DMS114 treated with DMSO at 0.1 percent for 48 hours (cell line): ENCODE data around the gene ABHD17C.

ENCODE experiments used
- DNase-seq: peaks from one replicate; lab custom pipeline; 2025; ENCODE audit not compliant: unreplicated experiment; lab: John Stamatoyannopoulos, UW

ABHD17C gene

GRCh38 chr15:80689294-80689693, 5.8 kb upstream of the ABHD17C start:
- no peak for DNase-seq

DNA sequence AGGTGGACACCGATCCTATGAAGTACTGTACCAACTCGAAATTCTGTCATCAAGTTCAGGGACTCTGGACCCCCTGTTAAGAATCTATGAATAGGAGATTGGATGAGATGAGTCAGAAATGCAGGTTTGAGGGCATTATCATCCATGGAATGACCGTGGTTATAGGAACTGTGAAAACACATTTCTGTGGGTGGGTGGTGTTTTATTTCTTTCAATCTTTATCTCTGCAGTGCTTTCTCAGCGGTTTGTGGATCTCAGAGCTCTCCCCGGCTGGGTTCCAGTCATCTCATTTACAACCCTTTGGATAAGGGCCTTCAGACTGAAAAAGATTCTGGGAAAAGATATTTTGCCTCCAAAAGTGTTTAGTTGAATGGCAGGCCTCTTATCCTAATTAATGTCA, 5.4 kb upstream of the ABHD17C start:
- DNase-seq = no peak

DNA sequence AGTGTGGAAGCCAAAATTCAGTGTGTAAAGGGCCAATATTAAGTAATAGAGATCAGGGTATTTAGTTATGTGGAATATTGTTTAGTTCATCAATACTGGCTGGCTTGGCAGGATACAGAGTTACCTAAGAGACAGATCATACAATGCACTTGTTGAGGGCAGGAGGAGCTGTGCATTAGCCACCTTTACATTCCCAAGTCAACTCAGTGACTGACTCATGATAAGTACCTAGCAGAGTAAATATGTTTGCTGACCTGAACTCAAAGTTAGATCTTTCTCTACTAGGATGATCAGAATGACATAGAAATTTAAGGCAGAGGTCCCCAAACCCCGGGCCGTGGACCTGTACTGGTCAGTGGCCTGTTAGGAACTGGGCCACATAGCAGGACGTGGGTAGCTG, 3.5 kb upstream of the ABHD17C start:
- no peak for DNase-seq

DNA sequence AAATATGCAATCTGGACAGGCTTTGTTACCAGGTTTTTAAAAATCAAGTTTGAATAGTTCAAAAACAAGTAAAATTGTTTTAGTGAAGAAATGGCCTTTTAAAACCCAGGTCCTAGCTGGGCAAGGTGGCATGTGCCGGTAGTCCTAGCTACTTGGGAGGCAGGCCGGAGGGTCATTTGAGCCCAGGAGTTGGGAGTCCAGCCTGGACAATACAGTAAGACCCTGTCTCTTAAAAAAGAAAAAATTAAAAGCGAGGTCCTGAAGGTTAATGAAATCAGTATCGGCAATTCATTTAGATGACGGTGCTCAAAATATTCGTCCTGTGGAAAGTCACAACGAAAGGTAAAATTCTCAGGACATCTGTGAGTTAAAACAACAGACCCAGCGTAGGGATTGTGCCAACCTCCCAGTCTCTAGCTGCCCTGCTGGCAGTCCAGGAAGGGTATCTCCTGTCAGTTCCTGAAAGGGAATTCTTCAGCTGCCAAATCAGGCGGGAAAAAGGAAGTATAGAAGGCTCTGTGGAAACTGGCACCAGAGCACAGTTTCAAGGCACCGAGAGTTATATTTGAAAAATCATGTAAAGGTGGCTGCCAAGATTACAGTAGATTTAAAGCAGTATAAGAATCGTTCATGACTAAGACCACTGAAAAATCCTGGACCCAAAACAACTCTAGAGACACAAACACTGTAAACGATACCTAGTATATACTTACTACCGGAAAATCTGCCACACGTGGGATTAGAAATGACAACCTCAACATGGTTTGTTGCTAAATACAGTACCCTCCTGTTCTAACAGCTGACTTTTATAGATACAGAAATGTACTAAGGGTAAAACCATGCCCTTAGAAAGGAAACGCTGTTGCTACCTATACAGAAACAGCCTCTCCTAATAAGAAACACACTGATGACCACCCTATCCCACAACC, 1.2 kb upstream of the ABHD17C start:
- peak; percentile 35 for DNase-seq

DNA sequence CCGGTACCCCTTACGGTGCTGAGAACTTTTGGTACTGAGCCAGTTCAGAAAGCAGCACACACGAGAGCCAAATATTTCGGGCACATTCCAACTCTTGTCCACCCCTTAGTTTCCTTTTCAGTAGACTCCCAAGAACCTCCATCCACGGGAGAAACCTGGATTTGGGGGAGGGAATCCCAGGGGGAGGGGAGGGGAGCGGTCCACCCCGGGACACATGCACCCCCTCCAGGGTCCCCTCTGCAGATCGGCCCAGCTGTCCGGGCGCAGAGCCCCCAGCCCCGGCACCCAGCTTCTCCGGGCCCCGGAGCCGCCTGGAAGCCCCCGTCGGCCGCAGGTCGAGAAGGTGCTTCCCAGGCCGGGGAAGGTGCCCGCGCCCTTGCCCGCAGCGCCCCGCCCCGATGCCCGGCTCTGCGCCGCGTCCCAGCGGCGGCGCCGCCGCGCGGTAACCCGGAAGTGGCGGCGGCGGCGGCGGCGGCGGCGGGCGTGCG, 455 bp upstream of the ABHD17C start:
- DNase-seq = no peak

DNA sequence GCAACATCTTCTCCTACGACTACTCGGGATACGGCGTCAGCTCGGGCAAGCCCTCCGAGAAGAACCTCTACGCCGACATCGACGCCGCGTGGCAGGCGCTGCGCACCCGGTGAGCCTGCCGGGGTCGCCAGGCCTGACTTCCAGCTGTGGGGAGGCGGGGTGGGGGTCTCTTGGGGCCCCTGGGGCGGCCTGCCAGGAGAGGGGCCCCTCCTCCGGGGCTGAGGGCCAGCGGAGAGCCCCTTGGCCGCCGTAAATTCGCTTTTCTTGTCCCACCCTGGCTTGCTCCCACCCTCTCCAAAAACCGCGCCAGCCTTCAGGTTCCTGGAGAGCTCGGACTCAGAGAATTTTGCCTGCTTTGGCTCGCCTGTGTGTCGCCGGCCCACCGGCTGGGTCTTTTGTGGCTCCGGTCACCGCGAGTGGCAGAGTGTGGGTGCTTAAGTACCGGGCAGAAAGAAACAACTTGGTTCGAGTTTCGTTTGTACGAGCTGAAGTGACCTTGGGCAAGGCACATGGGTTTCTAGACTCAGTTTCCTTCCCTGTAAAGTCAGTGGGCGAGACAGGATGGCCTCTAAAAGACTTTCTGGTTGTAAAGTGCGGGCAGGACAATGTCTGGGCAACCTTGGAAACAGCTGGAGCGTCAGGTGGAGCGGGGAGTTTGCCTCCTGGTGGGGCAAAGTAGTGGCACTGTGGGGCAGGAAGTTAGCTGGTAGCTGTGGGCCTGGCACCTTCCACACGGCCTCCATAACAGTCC, 976 bp downstream of the ABHD17C start:
- peak; percentile 46 for DNase-seq

DNA sequence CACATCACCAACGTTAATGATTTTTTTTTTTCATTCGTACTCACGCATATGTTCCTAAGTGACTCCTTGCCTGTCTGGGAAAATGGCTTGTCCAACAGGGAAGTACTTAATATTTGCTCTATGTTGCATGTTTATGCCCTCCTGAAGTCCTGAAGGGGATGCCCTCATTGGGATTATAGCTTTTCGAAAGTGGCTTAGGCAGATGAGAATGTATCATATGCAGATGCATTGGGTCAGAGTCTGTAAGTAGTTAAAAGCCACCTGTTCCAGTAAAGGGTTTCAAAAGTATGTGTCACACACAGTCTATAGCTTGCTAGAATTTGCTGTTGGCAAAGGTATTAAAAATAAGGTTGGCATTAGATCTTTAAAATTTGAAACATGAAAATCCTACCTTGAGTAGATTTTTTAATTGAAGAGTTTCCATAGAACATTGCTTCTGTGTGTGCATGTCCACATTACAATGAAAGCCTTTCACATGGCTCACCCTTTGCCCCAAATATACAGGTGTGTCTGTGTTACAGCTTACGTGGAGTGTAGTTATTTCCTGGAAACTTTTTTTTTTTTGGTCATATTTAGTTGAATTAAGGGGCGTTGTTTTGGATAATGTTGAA, 2.1 kb downstream of the ABHD17C start:
- no peak for DNase-seq

DNA sequence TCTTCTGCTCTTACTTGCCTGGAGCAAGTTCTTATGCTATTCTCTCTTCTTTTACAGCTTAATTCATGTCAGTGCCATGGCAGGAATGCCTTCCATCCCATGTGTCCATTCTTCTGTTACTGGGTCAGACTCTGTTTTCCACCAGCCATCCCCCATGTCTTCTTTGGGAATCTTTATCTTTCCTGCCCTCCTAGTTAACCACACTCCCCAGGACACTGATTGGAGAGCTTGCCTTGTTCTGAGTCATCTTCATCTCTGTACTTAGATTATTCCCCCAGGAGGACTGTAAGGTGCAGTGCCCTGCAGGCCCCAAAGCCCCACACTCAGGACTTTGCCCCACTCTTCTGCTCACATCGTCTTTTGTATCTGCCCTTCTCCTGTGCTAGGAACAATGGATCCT, 3.6 kb downstream of the ABHD17C start:
- DNase-seq = no peak

DNA sequence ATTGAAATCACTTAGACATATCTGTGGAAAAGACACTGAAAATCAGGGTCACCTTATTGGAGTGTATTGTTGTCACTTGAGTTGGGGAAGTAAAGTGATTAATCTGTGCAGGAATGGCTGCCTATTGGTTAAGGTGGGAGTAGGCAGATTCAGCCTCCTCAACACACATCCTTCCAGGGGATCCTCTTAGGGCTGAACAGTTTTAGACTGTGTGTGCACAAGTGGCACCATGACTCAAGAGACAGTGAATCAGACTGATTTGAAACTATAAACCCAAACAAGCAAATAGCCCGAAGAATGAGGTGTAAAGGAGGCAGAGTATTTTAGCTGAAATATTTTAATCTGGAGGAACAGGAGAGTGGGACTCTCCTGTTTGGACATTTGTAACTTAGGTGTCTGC, 4.9 kb downstream of the ABHD17C start:
- DNase-seq = no peak

- no peak for DNase-seq
These were observed 6.7 kb downstream of the ABHD17C start for GRCh38 chr15:80701676-80702311.

- no peak for DNase-seq
These were observed 8.0 kb downstream of the ABHD17C start for GRCh38 chr15:80703081-80703480.

DNA sequence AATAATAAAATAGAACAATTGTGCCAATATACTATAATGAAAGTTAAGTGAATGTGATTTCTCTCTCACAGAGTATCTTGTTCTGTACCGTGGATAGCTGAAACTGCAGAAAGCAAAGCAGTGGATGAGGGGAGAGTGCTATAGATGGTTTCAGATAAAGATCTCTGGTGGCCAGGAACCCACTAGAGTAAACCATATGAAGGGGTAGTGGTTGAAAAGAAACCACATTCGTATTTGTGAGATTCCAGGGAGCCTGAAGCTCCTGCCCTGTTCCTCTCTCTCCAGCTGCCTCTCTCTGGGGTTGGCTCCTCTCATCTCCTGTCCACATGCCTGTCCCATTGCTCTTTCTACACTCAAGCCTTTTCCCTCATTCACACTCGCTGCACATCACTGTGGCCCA, 8.9 kb downstream of the ABHD17C start:
- no peak for DNase-seq

DNA sequence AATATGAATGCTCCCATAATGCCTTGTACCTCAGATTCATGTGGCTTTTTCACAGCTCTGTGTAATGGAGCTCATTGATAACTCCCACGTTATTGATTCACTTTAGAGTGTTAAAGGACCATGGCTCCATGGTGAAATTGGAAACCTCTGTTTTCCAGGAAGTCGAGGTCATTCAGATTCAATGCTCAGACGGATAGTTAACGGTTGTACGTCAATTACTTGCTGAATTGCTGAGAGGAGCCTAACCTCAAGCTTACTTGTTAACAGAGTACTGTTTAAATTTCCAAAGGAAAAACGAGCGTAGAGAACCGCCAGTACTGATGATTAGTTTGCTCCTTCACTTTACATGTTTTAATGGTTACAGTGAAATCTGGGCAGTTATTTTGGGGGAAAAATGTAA, 11.1 kb downstream of the ABHD17C start:
- no peak for DNase-seq

- DNase-seq = no peak
These were observed 14.4 kb downstream of the ABHD17C start for GRCh38 chr15:80709542-80709941.

GRCh38 chr15:80710635-80711554, 15.8 kb downstream of the ABHD17C start:
- no peak for DNase-seq

- no peak for DNase-seq
These were observed 16.8 kb downstream of the ABHD17C start for GRCh38 chr15:80711886-80712285.

GRCh38 chr15:80712956-80713355, 17.8 kb downstream of the ABHD17C start:
- no peak for DNase-seq

DNA sequence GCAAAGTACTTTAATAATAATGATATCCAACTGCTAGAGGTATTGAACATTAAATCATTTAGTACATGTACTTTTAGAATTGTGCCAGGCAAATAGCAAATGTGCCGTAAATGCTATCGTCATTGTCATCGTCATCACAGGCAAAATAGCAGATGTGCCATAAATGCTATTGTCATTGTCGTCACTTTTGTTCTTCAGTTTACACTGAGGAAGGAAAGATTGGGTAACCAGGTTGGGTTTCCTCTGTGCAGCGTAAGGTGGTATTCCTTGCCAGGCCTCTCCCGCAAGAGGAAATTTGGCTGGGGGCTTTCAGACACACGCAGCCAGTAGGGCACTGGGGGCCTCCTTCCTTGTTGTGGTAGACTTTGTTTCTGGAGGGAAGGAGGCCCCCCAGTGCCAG, 26.4 kb downstream of the ABHD17C start:
- no peak for DNase-seq

- no peak for DNase-seq
These were observed 27.7 kb downstream of the ABHD17C start for GRCh38 chr15:80722811-80723210.

GRCh38 chr15:80727196-80727595, 32.1 kb downstream of the ABHD17C start:
- DNase-seq = no peak
